KOPT-K1 (cell line): ENCODE results near the gene SLCO2B1.
"Not testable (repeated sequence)": the region's sequence is repeated elsewhere in the genome, so short reads cannot be mapped to it uniquely, and the experiment has no call there.

Experiments
- H3K27ac ChIP-seq: fragments of 200-600 bp; sonication (generic); 2 replicates; pipeline ENCODE4 v1.5.1; 2016; ENCODE audit warnings: antibody characterized with exemption, mild to moderate bottlenecking, low read depth, low read length; ENCODE audit not compliant: poor library complexity, severe bottlenecking
- H3K36me3 ChIP-seq: fragments of 200-600 bp; sonication (generic); 2 replicates; pipeline ENCODE4 v1.5.1; 2017; ENCODE audit warnings: antibody characterized with exemption, mild to moderate bottlenecking, low read length, moderate library complexity; ENCODE audit not compliant: insufficient read depth
- H3K9me3 ChIP-seq: fragments of 200-600 bp; sonication (generic); 2 replicates; pipeline ENCODE4 v1.5.1; 2017; ENCODE audit warnings: antibody characterized with exemption, low read length, mild to moderate bottlenecking; ENCODE audit not compliant: insufficient read depth, poor library complexity, severe bottlenecking

SLCO2B1 gene

GRCh38 chr11:75150879-75151278 is at the start of gene SLCO2B1:
SLCO2B1 (plus strand) TSS chr11:75151107; CDS start chr11:75151382, 275 bp downstream.
- no peak within 1 kb of the TSS for H3K27ac ChIP-seq
- no peaks in the 10 kb centered on the region for H3K9me3 ChIP-seq
- no peaks in the 10 kb centered on the region for H3K36me3 ChIP-seq

- Histone ChIP-seq H3K36me3 (no peaks in the 10 kb centered on the region), H3K27ac (no peak overlapping the region), H3K9me3 (peaks cover 3% of the 10 kb centered on the region)
Measured at GRCh38 chr11:75101424-75102128, 49.3 kb upstream of the SLCO2B1 start.

- no peak overlapping the region for H3K27ac ChIP-seq
- peaks cover 3% of the 10 kb centered on the region for H3K9me3 ChIP-seq
- H3K36me3 ChIP-seq = no peaks in the 10 kb centered on the region
Measured at GRCh38 chr11:75103380-75104026, 47.4 kb upstream of the SLCO2B1 start.

- H3K27ac ChIP-seq = no peak overlapping the region
- peaks cover 14% of the 10 kb centered on the region for H3K9me3 ChIP-seq
- H3K36me3 ChIP-seq = no peaks in the 10 kb centered on the region
Measured at GRCh38 chr11:75105462-75105925, 45.4 kb upstream of the SLCO2B1 start.

GRCh38 chr11:75105967-75106681 is 44.8 kb upstream of the SLCO2B1 start:
- not testable (repeated sequence) for H3K27ac ChIP-seq
- peaks cover 19% of the 10 kb centered on the region for H3K9me3 ChIP-seq

GRCh38 chr11:75107187-75107586 is 43.7 kb upstream of the SLCO2B1 start:
- no peaks in the 10 kb centered on the region for H3K36me3 ChIP-seq
- H3K9me3 ChIP-seq = peaks cover 26% of the 10 kb centered on the region
- H3K27ac ChIP-seq = no peak overlapping the region

More at GRCh38 chr11:75105967-75106681, 44.8 kb upstream of the SLCO2B1 start:
- not testable (repeated sequence) for H3K36me3 ChIP-seq

- H3K27ac ChIP-seq = no peak overlapping the region
- H3K36me3 ChIP-seq = no peaks in the 10 kb centered on the region
- peaks cover 42% of the 10 kb centered on the region for H3K9me3 ChIP-seq
Measured at GRCh38 chr11:75112200-75112599, 38.7 kb upstream of the SLCO2B1 start.

GRCh38 chr11:75113030-75113429 is 37.9 kb upstream of the SLCO2B1 start:
- no peak overlapping the region for H3K27ac ChIP-seq
- peaks cover 47% of the 10 kb centered on the region for H3K9me3 ChIP-seq
- no peaks in the 10 kb centered on the region for H3K36me3 ChIP-seq

- H3K36me3 ChIP-seq = no peaks in the 10 kb centered on the region
- peaks cover 59% of the 10 kb centered on the region for H3K9me3 ChIP-seq
- H3K27ac ChIP-seq = no peak overlapping the region
Measured at GRCh38 chr11:75114465-75114864, 36.4 kb upstream of the SLCO2B1 start.

- H3K9me3 ChIP-seq = peaks cover 27% of the 10 kb centered on the region
- H3K27ac ChIP-seq = no peak overlapping the region
- H3K36me3 ChIP-seq = no peaks in the 10 kb centered on the region
Measured at GRCh38 chr11:75118577-75118976, 32.3 kb upstream of the SLCO2B1 start.

- no peak overlapping the region for H3K27ac ChIP-seq
- H3K9me3 ChIP-seq = peaks cover 8% of the 10 kb centered on the region
- no peaks in the 10 kb centered on the region for H3K36me3 ChIP-seq
Measured at GRCh38 chr11:75126564-75126963, 24.3 kb upstream of the SLCO2B1 start.

GRCh38 chr11:75132080-75132479 is 18.8 kb upstream of the SLCO2B1 start:
- peaks cover 8% of the 10 kb centered on the region for H3K9me3 ChIP-seq

GRCh38 chr11:75133976-75134375 is 16.9 kb upstream of the SLCO2B1 start:
- H3K27ac ChIP-seq = no peak overlapping the region
- no peaks in the 10 kb centered on the region for H3K36me3 ChIP-seq
- peaks cover 2% of the 10 kb centered on the region for H3K9me3 ChIP-seq

More at GRCh38 chr11:75132080-75132479, 18.8 kb upstream of the SLCO2B1 start:
- Histone ChIP-seq H3K27ac (no peak overlapping the region), H3K36me3 (no peaks in the 10 kb centered on the region)

GRCh38 chr11:75135021-75135650 is 15.8 kb upstream of the SLCO2B1 start:
- H3K27ac ChIP-seq = no peak overlapping the region
- H3K9me3 ChIP-seq = no peaks in the 10 kb centered on the region

GRCh38 chr11:75135651-75136050 is 15.3 kb upstream of the SLCO2B1 start:
- H3K9me3 ChIP-seq = no peaks in the 10 kb centered on the region
- H3K36me3 ChIP-seq = no peaks in the 10 kb centered on the region
- H3K27ac ChIP-seq = no peak overlapping the region

More at GRCh38 chr11:75135021-75135650, 15.8 kb upstream of the SLCO2B1 start:
- no peaks in the 10 kb centered on the region for H3K36me3 ChIP-seq
